ENCODE results near the gene CFAP45. TPM values are rescaled to one million over a fixed set of nuclear protein-coding genes. Genes with fewer than 3 reads are reported as not detected.

CFAP45 gene
- total RNA-seq, 1 donor from 2014 or later = 1.2 TPM

- intact Hi-C loops (cut with DNase I) = loop anchor here (5.0 kb wide), 1 partner anchor 111 kb away; the partner anchor contains the start of gene DUSP23
- no peak for ATAC-seq (ENCODE audit: poor library complexity)
- DNase-seq = no peak
These were observed 7.0 kb downstream of the CFAP45 start for GRCh38 chr1:159892944-159893343.

GRCh38 chr1:159891275-159892157 is 8.4 kb downstream of the CFAP45 start:
- DNase-seq = peak; percentile 88
- intact Hi-C loops (cut with DNase I) = loop anchor here (2.0 to 5.0 kb wide), 2 partner anchors 93 to 109 kb away; partner anchors contain the start of gene DUSP23
- peak; percentile 93 for ATAC-seq (ENCODE audit: poor library complexity)

- no peak for ATAC-seq (ENCODE audit: poor library complexity)
- intact Hi-C loops (cut with DNase I) = loop anchor here (2.0 to 5.0 kb wide), 2 partner anchors 92 to 108 kb away; partner anchors contain the start of gene DUSP23
These were observed 9.6 kb downstream of the CFAP45 start for GRCh38 chr1:159890390-159890789.

GRCh38 chr1:159889821-159890252 is 10.1 kb downstream of the CFAP45 start:
- intact Hi-C loops (cut with DNase I) = loop anchor here (2.0 to 5.0 kb wide), 2 partner anchors 91 to 108 kb away; partner anchors contain the start of gene DUSP23
- DNase-seq = no peak
- ATAC-seq (ENCODE audit: poor library complexity) = peak; percentile 88

More at GRCh38 chr1:159890390-159890789, 9.6 kb downstream of the CFAP45 start:
- no peak for DNase-seq

- ATAC-seq (ENCODE audit: poor library complexity) = no peak
- no peak for DNase-seq
- intact Hi-C loops (cut with DNase I) = no loop called here
These were observed 10.8 kb downstream of the CFAP45 start for GRCh38 chr1:159889202-159889601.

GRCh38 chr1:159884296-159884695 is 15.7 kb downstream of the CFAP45 start:
- no peak for ATAC-seq (ENCODE audit: poor library complexity)
- intact Hi-C loops (cut with DNase I) = no loop called here

GRCh38 chr1:159883134-159883533 is 16.8 kb downstream of the CFAP45 start:
- no peak for ATAC-seq (ENCODE audit: poor library complexity)
- DNase-seq = no peak
- intact Hi-C loops (cut with DNase I) = no loop called here

More at GRCh38 chr1:159884296-159884695, 15.7 kb downstream of the CFAP45 start:
- DNase-seq = no peak

- intact Hi-C loops (cut with DNase I) = no loop called here
- ATAC-seq (ENCODE audit: poor library complexity) = no peak
These were observed 17.5 kb downstream of the CFAP45 start for GRCh38 chr1:159882527-159882862.

GRCh38 chr1:159881622-159882526 is 18.1 kb downstream of the CFAP45 start:
- intact Hi-C loops (cut with DNase I) = no loop called here
- ATAC-seq (ENCODE audit: poor library complexity) (no peak), DNase-seq (peak; percentile 82)

More at GRCh38 chr1:159882527-159882862, 17.5 kb downstream of the CFAP45 start:
- DNase-seq = no peak

- no peak for DNase-seq
- no peak for ATAC-seq (ENCODE audit: poor library complexity)
These were observed 19.5 kb downstream of the CFAP45 start for GRCh38 chr1:159880430-159880829.

GRCh38 chr1:159879977-159880376 is 20.0 kb downstream of the CFAP45 start:
- no peak for DNase-seq

More at GRCh38 chr1:159880430-159880829, 19.5 kb downstream of the CFAP45 start:
- intact Hi-C loops (cut with DNase I) = no loop called here

GRCh38 chr1:159879136-159879535 is 20.8 kb downstream of the CFAP45 start:
- ATAC-seq (ENCODE audit: poor library complexity) = no peak
- no peak for DNase-seq
- intact Hi-C loops (cut with DNase I) = no loop called here

More at GRCh38 chr1:159879977-159880376, 20.0 kb downstream of the CFAP45 start:
- ATAC-seq (ENCODE audit: poor library complexity) = no peak
- intact Hi-C loops (cut with DNase I) = no loop called here

GRCh38 chr1:159877695-159878444 is 22.1 kb downstream of the CFAP45 start:
- ATAC-seq (ENCODE audit: poor library complexity) (no peak), DNase-seq (no peak)
- intact Hi-C loops (cut with DNase I) = no loop called here

- ATAC-seq (ENCODE audit: poor library complexity) (no peak), DNase-seq (no peak)
- intact Hi-C loops (cut with DNase I) = no loop called here
These were observed 26.3 kb downstream of the CFAP45 start for GRCh38 chr1:159873530-159874143.

GRCh38 chr1:159872891-159873290 is 27.1 kb downstream of the CFAP45 start:
- ATAC-seq (ENCODE audit: poor library complexity) (no peak), DNase-seq (no peak)
- intact Hi-C loops (cut with DNase I) = no loop called here

- intact Hi-C loops (cut with DNase I) = no loop called here
- no peak for DNase-seq
- no peak for ATAC-seq (ENCODE audit: poor library complexity)
These were observed 29.3 kb downstream of the CFAP45 start for GRCh38 chr1:159870704-159871103.

- intact Hi-C loops (cut with DNase I) = no loop called here
- no peak for DNase-seq
- no peak for ATAC-seq (ENCODE audit: poor library complexity)
These were observed 30.4 kb downstream of the CFAP45 start for GRCh38 chr1:159869607-159870006.

GRCh38 chr1:159869173-159869572 is 30.8 kb downstream of the CFAP45 start:
- DNase-seq = no peak
- no peak for ATAC-seq (ENCODE audit: poor library complexity)
- intact Hi-C loops (cut with DNase I) = no loop called here
